Activated CD8-positive, alpha-beta memory T cell treated with anti-CD3 and anti-CD28 coated beads, Interleukin-2, amount 10 ng/mL, durations not matched to agents 7 days and 5 days (primary cell): ENCODE results near the gene AMOTL2. TPM values are rescaled to one million over a fixed set of nuclear protein-coding genes. Genes with fewer than 3 reads are reported as not detected.

Source experiments
- ATAC-seq: fragments of 150-1000 bp; cut with Tn5 transposase; one replicate; pipeline ENCODE4 v1.10.0; 2021; ENCODE audit warnings: moderate library complexity
- CTCF ChIA-PET: fragments of 350-600 bp; sonication (Branson Sonifier 250); formaldehyde crosslinking; loops from one replicate; lab custom pipeline; 2021; ENCODE audit warnings: antibody characterized with exemption; lab: Charles Lee
- DNase-seq: peaks from one replicate; pipeline ENCODE4 v3.0.0-alpha.2; 2020
- H3K27ac Mint-ChIP-seq: one replicate; pipeline ENCODE4 v1.8.0; 2021; ENCODE audit warnings: mild to moderate bottlenecking, mixed read lengths
- H3K27me3 Mint-ChIP-seq: one replicate; pipeline ENCODE4 v1.8.0; 2021; ENCODE audit warnings: mixed read lengths
- H3K36me3 Mint-ChIP-seq: one replicate; pipeline ENCODE4 v1.8.0; 2021; ENCODE audit warnings: mild to moderate bottlenecking, mixed read lengths
- H3K4me1 Mint-ChIP-seq: one replicate; pipeline ENCODE4 v1.8.0; 2021; ENCODE audit warnings: mixed read lengths
- H3K4me3 Mint-ChIP-seq: one replicate; pipeline ENCODE4 v1.8.0; 2021; ENCODE audit warnings: mild to moderate bottlenecking, moderate library complexity, mixed read lengths
- H3K9me3 Mint-ChIP-seq: one replicate; pipeline ENCODE4 v1.8.0; 2022; ENCODE audit warnings: low read depth, mixed read lengths
- total RNA-seq, 2 experiments: library from RNA; stranded (reverse); gene quantifications; one replicate each; pipeline ENCODE4 v1.2.3, GENCODE V29; 2021

Gene AMOTL2
- total RNA-seq, 2 experiments from 2014 or later, result not detected

DNA sequence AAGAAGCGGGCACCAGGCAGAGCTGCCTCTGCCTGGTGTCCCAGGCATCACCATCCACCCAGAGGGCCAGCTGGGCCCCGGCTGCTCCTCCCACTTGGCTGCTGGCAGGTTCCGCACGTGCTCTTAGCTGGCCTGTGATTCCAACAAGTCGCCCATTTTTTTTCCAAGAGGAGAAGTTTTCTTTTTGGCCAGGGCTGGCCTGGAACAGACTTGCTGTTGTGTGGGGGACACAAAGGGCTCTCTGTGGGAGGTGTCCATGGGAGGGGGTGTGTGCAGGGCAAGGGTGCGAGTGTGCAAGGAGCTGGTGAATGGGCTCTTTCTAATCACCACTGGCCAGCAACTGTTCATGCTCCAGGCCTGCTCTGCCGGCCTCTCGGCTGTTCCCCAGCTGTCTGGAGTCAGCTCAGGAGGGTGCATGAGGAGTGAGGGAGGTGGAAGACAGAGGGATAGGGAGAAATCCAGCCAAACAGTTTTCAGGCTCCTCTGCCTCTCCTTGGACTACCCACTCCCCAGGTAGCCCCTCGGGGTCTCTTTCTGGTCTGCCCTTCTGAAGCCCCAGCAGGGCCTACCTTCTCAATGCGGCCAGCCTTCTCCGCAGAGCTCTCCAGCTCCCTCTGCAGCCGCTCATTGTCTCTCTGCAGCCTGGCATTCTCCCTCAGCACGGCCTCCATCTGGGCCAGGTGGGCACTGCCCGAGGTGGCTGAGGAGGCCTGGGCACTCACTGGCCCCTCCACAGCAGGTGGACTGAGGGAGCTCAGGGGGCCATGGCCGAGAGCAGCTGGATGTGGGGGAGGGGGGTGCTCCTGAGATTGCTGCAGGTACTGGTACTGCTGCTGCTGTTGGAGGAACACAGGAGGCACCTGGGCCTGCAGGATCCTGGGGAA is 7.1 kb downstream of the AMOTL2 start:
- ATAC-seq, result no peak
- no peak for DNase-seq
- H3K36me3 Mint-ChIP-seq, result no peaks in the 10 kb centered on the region
- H3K27ac Mint-ChIP-seq, result no peak overlapping the region
- no peak overlapping the region for H3K4me3 Mint-ChIP-seq
- H3K9me3 Mint-ChIP-seq, result no peaks in the 10 kb centered on the region
- H3K27me3 Mint-ChIP-seq, result peaks cover 40% of the 10 kb centered on the region
- peaks cover 12% of the 10 kb centered on the region for H3K4me1 Mint-ChIP-seq
- CTCF ChIA-PET, result interaction anchor here (1.4 kb wide), 1 partner anchor 29 kb away, joined by 3 read pairs; no protein-coding TSS in a partner anchor

DNA sequence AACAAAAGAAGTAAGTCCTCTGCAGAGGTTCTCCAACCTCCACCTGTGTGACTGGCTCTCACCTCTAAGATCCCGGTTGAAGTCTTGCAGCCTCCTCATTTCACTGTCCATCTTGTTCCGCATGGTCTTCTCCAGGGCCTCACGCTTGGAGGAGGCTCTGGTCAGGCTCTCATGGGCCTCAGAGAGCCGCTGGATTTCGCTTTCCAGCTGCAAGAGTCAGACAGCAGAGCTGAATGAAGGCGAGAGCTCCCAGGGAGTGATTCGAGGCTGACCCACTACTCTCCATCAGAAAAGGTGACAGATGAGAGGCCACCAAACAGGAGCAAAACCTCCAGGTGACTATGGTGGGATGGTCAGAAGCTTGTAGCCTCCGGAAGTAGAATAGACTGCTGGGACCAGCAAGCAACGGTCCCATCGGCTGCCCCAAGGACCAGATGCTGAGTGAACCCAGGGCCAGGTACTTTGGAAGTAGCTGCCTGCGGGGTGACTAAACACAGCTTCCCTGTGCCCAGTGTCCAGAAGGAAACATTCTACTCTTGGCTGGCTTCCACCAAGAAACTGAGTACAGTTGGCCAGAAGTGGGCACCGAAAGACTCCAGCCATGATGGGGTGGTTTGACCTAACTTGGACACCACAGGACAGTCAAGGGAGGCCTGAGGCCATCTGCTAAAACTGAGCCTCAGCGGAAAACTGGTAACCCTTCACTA is 7.9 kb downstream of the AMOTL2 start:
- Mint-ChIP-seq H3K4me1 (peaks cover 12% of the 10 kb centered on the region), H3K27me3 (peaks cover 36% of the 10 kb centered on the region), H3K27ac (no peak overlapping the region), H3K4me3 (no peak overlapping the region), H3K36me3 (no peaks in the 10 kb centered on the region), H3K9me3 (no peaks in the 10 kb centered on the region)
- CTCF ChIA-PET, result interaction anchor here (1.4 kb wide), 1 partner anchor 28 kb away, joined by 3 read pairs; no protein-coding TSS in a partner anchor
- no peak for DNase-seq
- no peak for ATAC-seq

DNA sequence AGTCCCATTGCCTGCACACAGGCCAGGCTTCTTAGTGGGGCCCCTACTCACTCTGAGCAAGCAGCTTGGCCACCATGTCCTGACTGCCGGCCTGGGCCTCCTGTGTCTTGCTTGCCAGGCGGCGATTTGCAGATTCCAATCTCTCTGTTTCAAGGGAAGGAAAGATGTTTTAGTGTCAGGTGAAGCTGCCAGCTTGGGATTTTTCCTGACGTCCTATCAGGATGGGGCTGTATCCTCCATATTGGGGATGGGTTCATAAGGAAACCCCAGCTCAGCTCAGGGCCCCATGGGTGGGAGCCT is 8.5 kb downstream of the AMOTL2 start:
- Mint-ChIP-seq H3K27me3 (peaks cover 36% of the 10 kb centered on the region), H3K36me3 (no peaks in the 10 kb centered on the region), H3K4me1 (peaks cover 12% of the 10 kb centered on the region), H3K4me3 (no peak overlapping the region), H3K9me3 (no peaks in the 10 kb centered on the region), H3K27ac (no peak overlapping the region)
- DNase-seq, result no peak
- CTCF ChIA-PET, result interaction anchor here (1.4 kb wide), 1 partner anchor 27 kb away, joined by 3 read pairs; no protein-coding TSS in a partner anchor
- no peak for ATAC-seq

DNA sequence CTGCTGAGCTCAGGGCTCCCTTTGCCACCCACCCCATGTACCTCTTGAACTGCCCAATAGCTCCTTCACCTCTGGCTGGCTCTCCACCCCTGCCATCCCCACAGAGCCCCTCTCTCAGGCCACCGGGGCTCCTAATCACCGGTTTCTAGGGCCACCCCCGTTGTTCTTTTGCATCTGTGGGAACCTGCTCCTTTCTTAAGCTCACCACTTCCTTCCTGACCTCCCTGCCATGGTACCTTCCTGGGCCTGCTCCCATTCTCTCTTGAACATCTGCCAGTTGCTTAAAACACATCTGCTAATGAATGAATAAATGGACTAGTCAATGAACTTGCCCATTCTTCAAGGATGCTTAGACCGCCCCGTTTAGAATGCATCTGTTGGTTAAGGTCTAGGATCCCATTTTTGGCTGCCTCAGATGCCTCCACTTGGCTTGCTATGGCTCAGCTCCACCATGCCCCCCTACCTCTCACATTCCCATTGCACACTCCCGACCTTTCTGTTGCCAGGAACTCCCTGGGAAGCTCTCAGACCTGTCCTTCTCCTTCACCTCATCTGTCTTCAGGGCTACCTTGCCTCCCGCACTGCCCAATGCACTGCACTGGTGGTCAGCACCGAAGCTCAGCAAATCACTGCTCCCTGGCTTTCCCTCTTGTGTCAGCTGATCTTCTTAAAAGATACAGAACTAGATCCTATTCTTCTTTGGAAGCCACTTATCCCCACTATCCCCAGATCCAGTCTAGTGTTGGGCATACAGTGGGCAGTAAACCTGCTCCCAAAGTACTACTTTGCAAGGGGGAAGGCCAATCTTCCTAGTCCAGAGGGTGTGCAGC is 9.1 kb downstream of the AMOTL2 start:
- ATAC-seq (no peak), DNase-seq (no peak)
- no peaks in the 10 kb centered on the region for H3K9me3 Mint-ChIP-seq
- CTCF ChIA-PET, result interaction anchor here (0.9 to 1.4 kb wide), 2 partner anchors 27 to 108 kb away, joined by 3 read pairs; no protein-coding TSS in a partner anchor
- no peaks in the 10 kb centered on the region for H3K36me3 Mint-ChIP-seq
- no peak overlapping the region for H3K4me3 Mint-ChIP-seq
- H3K4me1 Mint-ChIP-seq, result peaks cover 12% of the 10 kb centered on the region
- no peak overlapping the region for H3K27ac Mint-ChIP-seq
- H3K27me3 Mint-ChIP-seq, result peaks cover 36% of the 10 kb centered on the region

DNA sequence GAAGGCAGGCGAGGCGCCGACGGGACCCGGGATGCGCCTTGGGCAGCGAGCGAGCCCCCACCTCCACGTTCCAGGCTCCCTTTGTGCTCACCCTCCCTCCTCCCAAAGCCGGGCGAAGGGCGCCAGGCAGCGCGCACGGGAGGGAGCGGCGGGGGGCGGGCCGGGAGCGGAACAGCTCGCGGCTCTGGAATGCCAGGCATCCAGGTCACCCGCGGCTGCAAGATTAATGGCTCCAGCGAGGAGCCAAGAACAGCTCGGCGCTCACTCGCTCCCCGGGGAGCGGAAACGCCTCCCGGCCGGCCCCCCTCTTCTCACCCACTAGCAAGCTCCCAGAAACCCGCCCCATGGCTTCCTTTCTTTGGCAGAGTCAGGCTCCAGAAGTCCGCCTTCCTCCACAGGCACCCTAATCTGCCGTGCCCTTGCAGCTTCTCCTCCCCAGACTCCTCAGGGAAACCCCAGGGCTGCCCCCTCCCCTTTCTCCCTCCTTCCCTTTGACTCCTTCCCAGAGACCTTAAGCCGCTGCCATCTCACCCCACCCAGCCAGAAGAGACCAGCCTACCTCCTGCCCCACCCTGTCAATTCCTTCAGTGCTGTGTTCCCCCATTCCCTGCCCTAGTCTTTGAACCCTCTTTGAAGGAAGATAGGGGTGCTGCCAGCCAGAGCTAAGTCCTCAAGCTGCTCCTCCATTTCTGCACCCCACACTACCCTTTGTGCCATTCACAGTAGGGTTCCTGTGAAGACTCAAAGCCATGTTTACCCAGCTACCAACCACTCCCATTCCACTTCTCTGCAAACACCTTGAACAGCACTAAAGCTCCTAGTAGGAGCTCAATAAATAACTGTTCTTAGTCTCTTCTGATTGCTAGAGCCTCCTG is 9.9 kb downstream of the AMOTL2 start:
- Mint-ChIP-seq H3K27ac (no peak overlapping the region), H3K36me3 (no peaks in the 10 kb centered on the region), H3K9me3 (no peaks in the 10 kb centered on the region), H3K27me3 (peaks cover 30% of the 10 kb centered on the region), H3K4me3 (no peak overlapping the region), H3K4me1 (peaks cover 12% of the 10 kb centered on the region)
- no peak for DNase-seq
- CTCF ChIA-PET, result interaction anchor here (0.7 to 0.9 kb wide), 2 partner anchors 10 to 109 kb away, joined by 3 read pairs; no protein-coding TSS in a partner anchor
- ATAC-seq, result peak; percentile 72

DNA sequence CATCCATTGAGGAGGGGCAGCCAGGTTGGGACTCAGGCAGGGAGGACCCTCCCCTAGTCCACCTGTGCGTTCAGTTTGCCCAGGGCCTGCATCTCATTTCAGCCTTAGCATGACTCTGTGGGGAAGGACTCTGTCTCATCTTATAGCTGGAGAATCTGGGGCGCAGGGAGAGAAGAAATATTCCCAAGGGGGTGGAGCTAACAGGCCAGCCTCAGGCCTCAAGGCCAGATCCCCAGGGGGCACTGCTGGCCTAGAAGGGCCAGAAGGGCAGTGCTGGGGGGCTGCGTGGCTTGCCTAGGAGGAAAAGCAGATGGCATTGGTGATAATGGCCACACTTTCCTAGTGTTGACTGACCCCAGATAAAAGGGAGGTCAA is 10.9 kb downstream of the AMOTL2 start:
- Mint-ChIP-seq H3K36me3 (no peaks in the 10 kb centered on the region), H3K9me3 (no peaks in the 10 kb centered on the region), H3K4me1 (peaks cover 12% of the 10 kb centered on the region), H3K4me3 (no peak overlapping the region), H3K27ac (no peak overlapping the region), H3K27me3 (peaks cover 31% of the 10 kb centered on the region)
- no peak for ATAC-seq
- no peak for DNase-seq
- CTCF ChIA-PET, result interaction anchor here (0.6 to 0.7 kb wide), 2 partner anchors 9 to 110 kb away, joined by 3 read pairs; no protein-coding TSS in a partner anchor

DNA sequence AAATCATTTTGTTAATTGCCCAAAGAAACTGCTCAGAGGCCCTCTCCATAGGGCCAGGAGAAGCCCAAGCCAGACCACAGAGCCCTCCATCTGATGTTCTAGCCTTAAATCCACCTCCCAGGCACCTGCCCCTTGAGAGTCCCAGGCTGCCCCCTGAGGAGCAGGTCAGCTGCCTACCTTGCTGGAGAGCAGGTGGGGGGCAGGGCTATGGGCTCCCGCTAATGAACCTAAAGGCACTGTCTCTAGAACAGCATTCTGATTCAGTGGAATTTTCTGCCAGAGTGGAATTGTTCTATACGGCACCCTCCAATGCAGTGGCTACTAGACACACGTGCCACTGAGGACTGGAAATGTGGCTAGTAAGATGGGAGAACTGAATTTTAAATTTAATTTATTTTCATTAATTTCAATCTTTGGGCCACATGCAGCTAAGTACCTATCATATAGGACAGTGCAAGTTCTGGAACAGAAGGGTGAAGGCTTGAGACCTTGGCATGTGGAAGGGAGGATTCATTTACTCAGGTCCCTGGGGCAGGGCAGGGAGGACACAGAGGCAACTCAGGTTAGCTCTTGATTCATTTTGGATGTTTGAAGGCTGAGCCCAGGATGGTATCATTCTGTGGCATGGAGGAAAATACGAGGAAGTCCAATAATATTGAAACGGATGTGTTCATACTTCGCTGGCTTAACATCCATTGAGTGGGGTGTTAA is 11.4 kb downstream of the AMOTL2 start:
- no peak overlapping the region for H3K27ac Mint-ChIP-seq
- ATAC-seq, result no peak

DNA sequence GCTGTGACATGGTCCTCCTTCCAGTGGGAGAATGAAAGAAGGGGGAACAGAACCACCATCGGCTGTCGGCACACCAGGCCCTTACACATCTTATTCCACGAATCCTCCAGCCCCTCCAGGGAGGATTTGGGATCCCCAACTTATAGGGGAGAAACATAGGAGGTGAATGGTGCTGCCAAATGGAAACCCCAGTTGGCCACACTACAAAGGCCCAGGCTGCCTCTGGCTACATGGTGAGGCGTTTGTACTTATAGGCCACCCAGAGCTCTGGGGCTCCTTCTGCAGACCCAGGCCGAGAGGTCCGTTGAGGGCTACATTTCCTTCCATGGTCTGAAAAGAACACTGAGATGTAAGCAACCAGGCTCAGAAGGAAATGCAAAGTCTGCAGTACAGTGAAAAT is 12.0 kb downstream of the AMOTL2 start:
- CTCF ChIA-PET, result no interaction called here
- ATAC-seq, result no peak
- Mint-ChIP-seq H3K4me1 (peaks cover 12% of the 10 kb centered on the region), H3K27me3 (peaks cover 31% of the 10 kb centered on the region), H3K4me3 (no peak overlapping the region), H3K36me3 (no peaks in the 10 kb centered on the region), H3K27ac (no peak overlapping the region), H3K9me3 (no peaks in the 10 kb centered on the region)
- DNase-seq, result no peak

More for the DNA sequence above, 11.4 kb downstream of the AMOTL2 start:
- CTCF ChIA-PET, result interaction anchor here (0.6 kb wide), 1 partner anchor 111 kb away, joined by 3 read pairs; no protein-coding TSS in a partner anchor
- no peak overlapping the region for H3K4me3 Mint-ChIP-seq
- H3K4me1 Mint-ChIP-seq, result peaks cover 12% of the 10 kb centered on the region
- no peaks in the 10 kb centered on the region for H3K36me3 Mint-ChIP-seq
- peaks cover 31% of the 10 kb centered on the region for H3K27me3 Mint-ChIP-seq
- no peak for DNase-seq
- H3K9me3 Mint-ChIP-seq, result no peaks in the 10 kb centered on the region

DNA sequence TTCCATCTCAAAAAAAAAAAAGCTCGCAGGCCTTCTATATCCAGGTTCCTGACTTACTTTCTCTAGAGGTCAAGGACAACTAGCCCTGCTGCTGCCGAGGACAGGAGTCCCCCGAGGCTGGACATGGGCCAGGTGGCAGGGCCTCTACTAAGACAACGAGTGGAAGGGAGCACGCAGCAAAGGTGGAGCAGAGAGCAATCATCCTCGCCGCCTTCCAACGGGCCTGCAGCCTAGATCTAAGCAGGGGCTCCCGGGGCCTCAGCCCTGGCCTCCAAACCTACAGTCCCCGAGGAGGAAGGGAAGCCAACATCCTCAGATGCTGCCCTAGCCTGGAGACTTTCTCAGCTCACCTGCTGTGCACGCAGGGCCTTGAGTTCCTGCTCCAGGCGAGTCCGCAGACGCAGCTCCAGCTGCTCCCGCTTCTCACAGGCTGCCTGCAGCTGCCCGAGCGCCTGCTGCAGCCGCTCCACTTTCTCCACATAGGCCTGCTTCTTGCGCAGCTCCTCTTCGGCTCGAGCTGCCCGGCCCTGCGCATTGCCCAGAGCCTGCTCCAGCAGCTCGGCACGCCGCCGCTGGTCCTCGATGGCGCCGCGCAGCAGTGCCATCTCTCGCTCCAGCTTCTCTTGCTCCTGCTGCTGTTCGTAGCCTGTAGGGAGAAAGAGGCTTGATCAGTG is 12.9 kb downstream of the AMOTL2 start:
- CTCF ChIA-PET, result interaction anchor here (1.2 kb wide), 1 partner anchor 148 kb away, joined by 4 read pairs; no protein-coding TSS in a partner anchor
- Mint-ChIP-seq H3K4me3 (no peak overlapping the region), H3K9me3 (no peaks in the 10 kb centered on the region), H3K4me1 (peaks cover 12% of the 10 kb centered on the region), H3K36me3 (no peaks in the 10 kb centered on the region), H3K27ac (no peak overlapping the region), H3K27me3 (peaks cover 31% of the 10 kb centered on the region)
- ATAC-seq (no peak), DNase-seq (no peak)

DNA sequence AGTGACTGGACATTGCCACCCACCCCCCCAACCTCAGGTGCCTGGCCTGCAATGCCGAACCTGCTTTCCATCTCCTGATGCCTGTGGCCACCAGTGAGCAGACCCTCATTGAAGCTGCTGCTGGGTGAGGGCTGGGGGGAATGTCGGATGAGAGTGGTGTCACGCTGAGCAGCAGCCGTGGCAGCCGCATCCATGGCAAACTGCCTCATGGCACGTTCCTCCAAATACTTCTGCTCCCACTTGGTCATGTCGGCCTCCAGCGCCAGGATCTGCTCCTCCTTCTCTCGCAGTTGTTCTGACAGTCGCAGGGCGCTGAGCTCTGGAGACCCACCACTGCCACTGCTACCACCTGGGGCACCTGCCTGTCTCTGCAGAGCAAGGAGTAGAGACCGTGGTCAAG is 14.2 kb downstream of the AMOTL2 start:
- no peak overlapping the region for H3K4me3 Mint-ChIP-seq
- H3K36me3 Mint-ChIP-seq, result no peaks in the 10 kb centered on the region
- no peak for DNase-seq
- peaks cover 9% of the 10 kb centered on the region for H3K4me1 Mint-ChIP-seq
- ATAC-seq, result no peak
- H3K9me3 Mint-ChIP-seq, result no peaks in the 10 kb centered on the region
- H3K27me3 Mint-ChIP-seq, result peaks cover 28% of the 10 kb centered on the region
- H3K27ac Mint-ChIP-seq, result no peak overlapping the region
- CTCF ChIA-PET, result no interaction called here
